ENCODE results near the gene ANAPC7. TPM values are rescaled to one million over a fixed set of nuclear protein-coding genes. Genes with fewer than 3 reads are reported as not detected.

The ANAPC7 gene
- total and polyA plus RNA-seq, 9 of the 15 experiments (the other 6 are each of a cell fraction or from before 2014, with no cell fraction given), result 46.7 to 158 (median 109) TPM

GRCh38 chr12:110403146-110403975 is at the start of gene ANAPC7 (continued):
- TF ChIP-seq ZNF609 (CRISPR knock-in tag; IDR thresholded peaks at IDR 0.05; ENCODE audit: borderline replicate concordance) (0 out of 2 replicates have a peak, but pooled peaks have one; percentile 28), PML (IDR thresholded peaks at IDR 0.05; ENCODE audit: low read length) (peak; percentile 55; the same call in 1 of the 2 replicates), ZBTB49 (CRISPR knock-in tag; IDR thresholded peaks at IDR 0.05; ENCODE audit: borderline replicate concordance) (0 out of 2 replicates have a peak, but pooled peaks have one; percentile 52), RAD51 (IDR thresholded peaks at IDR 0.05; ENCODE audit: borderline replicate concordance, low read depth) (peak; percentile 56; the same call in 1 of the 2 replicates), ATF3 (IDR thresholded peaks at IDR 0.05) (no peak), ATF3 (CRISPR knock-in tag; conservative IDR thresholded peaks at IDR 0.05) (peak; percentile 28; the same call in 1 of the 2 replicates), HDAC1 (IDR thresholded peaks at IDR 0.05) (peak; percentile 7 to 95; a peak in 3 of 4 replicates), HCFC1 (IDR thresholded peaks at IDR 0.05; ENCODE audit: low read depth, low read length) (peak; percentile 59), ZNF583 (CRISPR knock-in tag; IDR thresholded peaks at IDR 0.05) (no peak), HDAC3 (IDR thresholded peaks at IDR 0.05; ENCODE audit: borderline replicate concordance, partially characterized antibody) (peak; percentile 30), MBD2 (IDR thresholded peaks at IDR 0.05; ENCODE audit: borderline replicate concordance, low read depth) (peak; percentile 57; the same call in 1 of the 2 replicates), PHF8 (IDR thresholded peaks at IDR 0.05; ENCODE audit: borderline replicate concordance, low read length) (peak; percentile 76), JUN (IDR thresholded peaks at IDR 0.05; ENCODE audit: borderline replicate concordance, low read depth, low read length) (peak; percentile 61; the same call in 1 of the 2 replicates), JUN (CRISPR knock-in tag; IDR thresholded peaks at IDR 0.05; ENCODE audit: borderline replicate concordance) (no peak), HMGN3 (IDR thresholded peaks at IDR 0.05; ENCODE audit: borderline replicate concordance, extremely low read depth, insufficient read length, low read depth, low read length) (peak; percentile 42), ZNF143 (CRISPR knock-in tag; IDR thresholded peaks at IDR 0.05) (peak; percentile 50; the same call in 1 of the 2 replicates)
- TF ChIP-seq, protein P1, sequence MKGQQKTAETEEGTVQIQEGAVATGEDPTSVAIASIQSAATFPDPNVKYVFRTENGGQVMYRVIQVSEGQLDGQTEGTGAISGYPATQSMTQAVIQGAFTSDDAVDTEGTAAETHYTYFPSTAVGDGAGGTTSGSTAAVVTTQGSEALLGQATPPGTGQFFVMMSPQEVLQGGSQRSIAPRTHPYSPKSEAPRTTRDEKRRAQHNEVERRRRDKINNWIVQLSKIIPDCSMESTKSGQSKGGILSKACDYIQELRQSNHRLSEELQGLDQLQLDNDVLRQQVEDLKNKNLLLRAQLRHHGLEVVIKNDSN (CRISPR knock-in tag; IDR thresholded peaks at IDR 0.05), result peak; percentile 82
